ENCODE data around the gene ARF1.

Gene ARF1

DNA sequence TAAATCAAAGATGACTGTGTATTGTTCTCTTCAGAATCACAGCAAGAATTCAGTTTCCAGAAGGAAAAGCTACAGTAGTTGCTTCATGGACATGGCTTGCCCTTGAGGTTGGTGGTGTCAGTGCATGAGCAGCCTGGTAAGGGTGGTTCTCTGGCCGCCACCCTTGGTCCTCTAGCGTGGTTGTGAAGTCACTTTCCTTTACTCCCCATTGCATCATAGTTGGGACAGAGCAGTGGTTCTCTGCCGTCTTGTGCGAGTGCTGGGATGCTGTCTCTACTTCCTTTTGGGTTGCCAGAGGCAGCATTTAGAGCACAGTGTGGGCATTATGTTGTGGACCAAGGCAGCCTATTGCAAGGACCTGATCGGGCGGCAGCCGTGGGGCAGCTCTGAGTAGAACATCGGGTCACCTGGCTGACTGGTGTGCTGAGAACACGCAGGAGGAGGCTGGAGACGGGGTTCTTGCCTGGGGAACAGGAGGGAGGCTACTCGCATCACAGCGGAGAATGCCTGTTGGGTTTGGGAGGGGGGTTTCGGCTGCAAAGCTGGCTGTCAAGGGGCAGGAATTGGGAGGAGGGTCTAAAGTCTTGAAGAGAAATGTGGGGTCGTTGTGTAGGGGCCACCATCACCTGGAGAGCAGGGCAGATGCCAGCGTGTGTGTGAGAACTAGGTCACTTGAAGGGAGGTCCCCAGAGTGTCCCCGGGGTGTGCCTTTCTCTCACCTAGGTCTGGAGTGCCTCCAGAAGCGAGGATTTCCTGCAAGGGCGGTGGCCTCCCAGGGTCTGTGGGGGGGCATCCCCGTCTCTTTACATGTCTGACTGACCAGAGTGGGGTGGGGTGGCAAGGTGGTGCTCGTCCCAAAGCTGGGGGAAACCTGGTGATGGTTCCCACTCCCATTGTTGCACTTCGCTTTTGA lies 6.3 kb downstream of the ARF1 start:
- no peak for DNase-seq

DNA sequence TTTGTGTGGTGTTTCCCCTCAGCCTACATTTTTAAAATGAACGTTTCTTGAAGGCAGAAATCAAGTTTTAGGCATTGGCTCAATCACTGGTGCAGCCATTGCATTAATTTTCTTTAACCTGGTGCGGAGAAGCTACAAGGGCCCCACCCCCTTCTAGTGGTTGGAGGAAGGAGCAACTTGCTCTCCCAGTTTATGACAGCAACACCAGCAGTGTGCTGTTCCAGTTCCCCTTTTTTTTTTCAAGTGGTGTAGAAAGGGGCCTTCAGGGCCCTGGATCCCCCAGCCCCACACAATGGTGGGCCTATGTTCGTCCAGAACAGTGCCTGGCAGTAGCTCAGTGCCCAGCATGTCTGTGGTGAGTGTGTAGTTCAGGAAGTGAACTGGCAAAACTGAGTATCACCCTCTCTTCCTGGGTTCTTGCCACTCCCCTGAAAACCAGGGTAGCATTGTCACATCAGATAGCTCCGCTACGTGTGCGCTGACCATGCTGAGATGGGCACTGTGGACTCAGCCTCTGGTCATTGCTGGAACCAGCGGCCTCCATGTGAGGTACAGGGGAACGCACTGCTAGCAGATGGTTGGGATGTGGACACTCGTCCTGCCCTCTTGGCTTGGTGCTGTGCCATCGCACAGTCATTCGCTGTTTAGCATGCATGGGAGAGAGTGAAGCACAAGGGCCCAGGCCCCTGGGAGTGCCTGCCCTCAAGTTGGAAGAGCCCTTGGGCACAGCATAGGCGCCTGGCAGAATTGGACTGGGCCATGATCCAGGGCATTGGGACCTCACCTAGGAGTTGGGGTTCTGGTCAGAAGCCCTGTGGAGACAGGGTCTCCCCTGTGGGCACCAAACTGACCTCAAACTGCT lies 7.2 kb downstream of the ARF1 start:
- no peak for DNase-seq

DNA sequence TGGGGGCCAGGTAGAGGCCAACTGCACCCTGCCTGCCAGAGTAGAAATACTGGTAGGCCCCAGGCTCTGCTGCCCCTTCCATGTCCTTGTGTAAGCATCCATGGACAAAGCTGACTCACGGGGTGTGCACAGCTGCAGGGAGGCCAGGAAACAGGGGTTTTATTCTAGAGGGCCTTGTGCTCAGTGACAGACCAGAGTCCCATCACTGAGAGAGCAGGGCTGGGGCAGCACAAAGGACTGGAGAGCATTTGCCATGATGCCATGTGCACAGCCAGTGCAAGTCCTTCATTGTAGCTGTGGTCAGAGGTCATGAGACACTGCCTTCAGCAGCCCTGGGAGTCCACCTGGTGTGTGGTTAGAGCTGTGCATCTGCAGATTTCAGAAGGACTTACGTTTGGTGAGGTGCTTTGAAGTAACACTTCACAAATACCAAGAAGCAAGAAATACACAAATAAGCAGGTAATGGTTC lies 8.1 kb downstream of the ARF1 start:
- no peak for DNase-seq

DNA sequence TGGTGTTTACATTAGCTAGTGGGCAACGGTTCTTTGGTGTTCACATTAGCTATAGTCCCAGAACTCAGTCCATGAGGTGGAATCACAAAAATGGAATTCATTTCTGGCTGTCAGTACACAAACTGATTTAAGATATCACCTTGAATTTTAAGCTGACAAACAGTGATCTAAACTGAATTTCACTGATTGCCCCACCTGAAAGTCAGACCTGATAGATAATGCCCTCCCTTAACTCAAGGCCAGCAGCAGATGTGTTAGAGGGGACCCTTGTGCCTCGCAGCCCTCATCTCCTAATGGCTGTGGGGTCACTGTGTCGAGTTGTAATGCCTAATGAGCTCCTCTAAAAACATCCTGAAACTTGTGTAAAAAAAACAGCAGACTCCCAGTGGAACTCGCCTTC lies 8.6 kb downstream of the ARF1 start:
- no peak for DNase-seq

DNA sequence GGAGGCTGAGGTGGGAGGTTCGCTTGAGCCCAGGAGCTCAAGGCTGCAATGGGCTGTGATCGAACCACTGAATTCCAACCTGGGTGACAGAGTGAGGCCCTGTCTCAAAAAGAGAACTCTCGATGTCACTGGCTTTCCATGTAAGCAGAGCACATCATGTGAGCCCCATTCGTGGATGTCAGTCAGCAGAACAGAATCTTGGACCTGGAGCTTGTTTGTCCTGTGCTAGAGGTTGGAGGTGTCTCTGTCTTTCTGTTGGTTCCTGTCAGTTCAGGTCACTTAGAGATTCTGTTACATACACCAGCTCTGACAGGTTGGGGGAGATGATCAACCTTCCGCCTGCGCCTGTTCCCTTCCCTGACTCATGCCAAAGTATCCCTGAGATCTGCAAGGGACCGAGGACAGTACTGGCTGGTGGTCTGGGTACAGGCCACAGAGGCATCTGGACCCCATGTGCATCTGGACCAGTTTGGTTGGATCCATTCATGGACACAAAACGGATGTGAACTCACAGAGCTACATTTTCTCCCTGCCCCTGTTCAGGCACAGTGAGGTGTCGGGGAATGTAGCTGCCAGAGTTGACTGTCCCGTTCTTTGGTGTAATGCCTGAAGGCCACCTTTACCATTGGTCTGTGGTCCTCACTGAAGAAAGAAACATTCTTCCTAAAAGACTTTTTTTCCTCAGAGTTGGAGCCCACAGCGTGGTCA lies 10.0 kb downstream of the ARF1 start:
- DNase-seq, result no peak

DNA sequence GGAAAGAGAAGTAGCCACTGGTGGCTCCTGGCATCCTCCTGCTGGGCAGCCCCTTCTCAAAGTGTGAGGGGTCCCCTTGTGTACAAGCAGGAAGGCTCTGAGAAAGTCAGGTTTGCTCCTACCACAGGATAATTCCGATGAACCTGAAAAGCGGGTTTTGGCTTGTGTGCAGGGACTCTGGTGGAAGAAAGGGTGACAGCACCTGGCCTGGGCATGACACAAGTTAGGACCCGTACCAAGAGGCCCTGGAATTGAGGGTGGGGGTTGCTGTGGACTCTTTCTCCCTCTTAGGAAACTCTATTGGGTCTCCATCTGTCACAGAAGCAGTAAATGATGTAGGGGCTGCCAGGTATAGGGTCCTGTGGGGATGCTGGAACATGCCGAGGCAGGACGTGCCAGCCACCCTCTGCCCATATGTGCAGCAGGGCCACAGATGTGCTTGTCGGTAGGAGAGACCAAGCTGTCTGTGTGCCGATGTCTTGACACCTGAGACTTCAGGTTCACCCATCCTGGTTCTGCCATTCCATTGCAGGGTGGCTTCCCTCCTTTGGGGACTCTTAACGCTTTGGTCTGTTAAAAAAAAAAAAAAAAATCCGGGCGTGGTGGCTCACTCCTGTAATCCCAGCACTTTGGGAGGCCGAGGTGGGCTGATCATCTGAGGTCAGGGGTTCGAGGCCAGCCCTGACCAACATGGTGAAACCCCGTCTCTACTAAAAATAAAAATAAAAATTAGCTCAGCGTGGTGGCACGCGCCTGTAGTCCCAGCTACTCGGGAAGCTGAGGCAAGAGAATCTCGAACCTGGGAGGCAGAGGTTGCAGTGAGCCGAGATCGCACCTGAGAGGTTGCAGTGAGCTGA lies 10.8 kb downstream of the ARF1 start:
- no peak for DNase-seq

DNA sequence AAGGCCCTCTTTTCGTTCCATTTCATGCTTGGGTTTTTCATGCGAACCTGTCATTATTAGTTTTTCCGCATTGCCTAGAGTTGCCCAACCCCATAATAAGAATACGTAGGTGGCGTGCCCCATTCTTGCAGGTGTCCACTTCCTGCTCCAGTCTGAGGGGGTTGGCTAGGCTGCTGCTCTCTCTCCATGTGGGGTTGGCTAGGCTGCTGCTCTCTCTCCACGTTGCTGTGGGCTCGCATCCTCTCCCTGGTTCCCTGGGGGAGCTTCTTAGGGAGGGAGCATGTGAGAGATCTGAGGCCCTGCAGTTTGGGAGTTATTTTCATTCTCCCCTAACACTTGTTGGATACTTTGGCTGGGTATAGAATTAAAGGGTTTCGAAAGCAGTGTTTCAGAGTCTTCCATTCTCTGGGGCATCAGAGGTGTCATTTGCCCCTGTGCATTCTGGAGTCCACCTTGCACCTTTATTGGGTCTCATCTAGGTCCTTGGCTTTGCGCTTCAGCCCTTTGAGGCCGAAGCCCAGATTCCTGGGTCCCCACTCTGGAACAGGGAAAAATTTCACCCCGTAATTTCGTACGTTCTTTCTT lies 12.0 kb downstream of the ARF1 start:
- no peak for DNase-seq

DNA sequence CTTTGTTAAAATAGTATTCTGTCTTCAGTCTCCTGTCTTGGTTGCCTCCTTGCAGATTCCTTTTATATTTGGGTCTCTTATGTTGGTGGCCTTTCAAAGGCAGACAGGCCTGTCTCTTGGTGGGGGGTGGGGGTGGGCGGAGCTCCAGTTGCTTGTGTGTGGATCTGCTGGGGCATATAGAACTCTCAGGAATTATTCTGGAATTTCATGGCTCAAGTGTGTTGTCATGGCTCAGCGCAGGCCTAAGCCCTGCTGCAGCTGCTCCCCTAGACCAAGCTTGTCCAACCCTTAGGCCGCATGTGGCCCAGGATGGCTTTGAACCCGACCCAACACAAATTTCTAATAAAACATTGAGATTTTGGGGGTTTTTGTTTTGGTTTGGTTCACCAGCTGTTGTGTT lies 12.7 kb downstream of the ARF1 start:
- no peak for DNase-seq

DNA sequence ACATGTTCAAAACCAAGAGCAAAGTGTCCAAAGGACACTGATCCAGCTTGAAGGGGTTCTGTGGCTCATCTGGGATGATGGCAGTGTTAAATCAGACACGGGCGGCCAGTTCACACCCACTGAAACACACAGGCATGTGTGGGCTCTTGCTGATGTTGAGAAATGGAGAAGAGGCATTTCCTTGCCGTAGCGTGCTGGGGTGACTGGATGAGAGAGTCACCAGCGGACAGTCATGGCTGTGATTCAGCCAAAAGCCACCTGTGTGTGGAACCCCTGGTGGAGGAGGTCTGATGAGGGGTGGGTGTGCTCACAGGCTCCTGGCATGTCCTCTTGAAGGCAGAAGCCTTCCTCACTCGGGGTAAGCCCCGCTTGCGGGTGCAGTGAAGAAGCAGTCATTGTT lies 13.4 kb downstream of the ARF1 start:
- no peak for DNase-seq

DNA sequence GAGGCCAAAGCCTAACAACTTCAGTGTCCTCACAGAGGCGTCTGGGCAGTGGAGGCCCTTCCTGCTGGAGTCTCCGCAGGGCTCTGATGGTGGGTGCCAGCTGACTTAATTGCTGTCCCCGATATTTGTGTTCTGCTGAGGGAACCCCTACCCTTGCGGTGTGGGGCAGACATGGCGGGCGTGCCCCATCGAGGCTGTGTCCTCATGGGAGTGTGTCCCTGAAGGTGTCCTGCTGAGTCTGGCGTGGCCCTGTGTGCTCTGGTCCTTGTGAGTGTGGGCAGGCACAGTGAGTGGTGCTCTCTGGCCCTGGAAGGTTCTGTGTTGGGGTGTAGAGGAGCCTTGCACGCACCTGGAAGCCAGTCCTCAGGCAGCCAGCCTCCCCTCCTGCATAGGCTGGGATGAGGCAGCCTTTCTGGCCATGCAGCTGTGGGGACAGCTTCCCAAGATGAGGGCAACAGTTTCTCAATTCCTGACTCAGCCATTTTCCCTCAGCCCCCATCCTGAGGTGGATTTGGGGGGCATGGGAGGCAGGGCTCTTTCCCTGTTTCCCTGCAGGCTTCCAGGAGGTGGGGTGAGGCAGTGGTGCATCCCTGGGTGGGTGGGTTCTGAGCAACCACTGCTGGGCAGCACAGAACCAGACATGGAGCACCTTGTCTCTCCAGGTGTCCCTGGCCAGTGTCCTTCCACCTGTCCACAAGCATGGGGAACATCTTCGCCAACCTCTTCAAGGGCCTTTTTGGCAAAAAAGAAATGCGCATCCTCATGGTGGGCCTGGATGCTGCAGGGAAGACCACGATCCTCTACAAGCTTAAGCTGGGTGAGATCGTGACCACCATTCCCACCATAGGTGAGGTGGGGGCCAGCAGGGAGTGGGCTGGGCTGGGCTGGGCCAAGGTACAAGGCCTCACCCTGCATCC lies 14.2 kb downstream of the ARF1 start:
- DNase-seq, result no peak

DNA sequence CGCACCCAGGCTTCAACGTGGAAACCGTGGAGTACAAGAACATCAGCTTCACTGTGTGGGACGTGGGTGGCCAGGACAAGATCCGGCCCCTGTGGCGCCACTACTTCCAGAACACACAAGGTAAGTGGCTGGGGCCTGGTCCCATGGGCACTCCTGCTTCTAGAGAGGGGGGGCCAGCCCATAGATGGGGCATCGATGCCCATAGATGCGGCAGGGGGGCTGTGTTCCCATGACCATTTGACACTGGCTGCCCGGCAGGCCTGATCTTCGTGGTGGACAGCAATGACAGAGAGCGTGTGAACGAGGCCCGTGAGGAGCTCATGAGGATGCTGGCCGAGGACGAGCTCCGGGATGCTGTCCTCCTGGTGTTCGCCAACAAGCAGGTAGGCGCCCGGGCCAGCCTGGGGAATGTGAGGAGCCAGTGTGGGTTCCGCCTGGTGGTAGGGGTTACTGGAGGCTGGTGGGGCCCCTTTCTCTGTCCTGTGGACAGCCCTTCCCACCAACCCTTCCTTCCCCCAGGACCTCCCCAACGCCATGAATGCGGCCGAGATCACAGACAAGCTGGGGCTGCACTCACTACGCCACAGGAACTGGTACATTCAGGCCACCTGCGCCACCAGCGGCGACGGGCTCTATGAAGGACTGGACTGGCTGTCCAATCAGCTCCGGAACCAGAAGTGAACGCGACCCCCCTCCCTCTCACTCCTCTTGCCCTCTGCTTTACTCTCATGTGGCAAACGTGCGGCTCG lies 15.0 kb downstream of the ARF1 start:
- DNase-seq, result no peak

DNA sequence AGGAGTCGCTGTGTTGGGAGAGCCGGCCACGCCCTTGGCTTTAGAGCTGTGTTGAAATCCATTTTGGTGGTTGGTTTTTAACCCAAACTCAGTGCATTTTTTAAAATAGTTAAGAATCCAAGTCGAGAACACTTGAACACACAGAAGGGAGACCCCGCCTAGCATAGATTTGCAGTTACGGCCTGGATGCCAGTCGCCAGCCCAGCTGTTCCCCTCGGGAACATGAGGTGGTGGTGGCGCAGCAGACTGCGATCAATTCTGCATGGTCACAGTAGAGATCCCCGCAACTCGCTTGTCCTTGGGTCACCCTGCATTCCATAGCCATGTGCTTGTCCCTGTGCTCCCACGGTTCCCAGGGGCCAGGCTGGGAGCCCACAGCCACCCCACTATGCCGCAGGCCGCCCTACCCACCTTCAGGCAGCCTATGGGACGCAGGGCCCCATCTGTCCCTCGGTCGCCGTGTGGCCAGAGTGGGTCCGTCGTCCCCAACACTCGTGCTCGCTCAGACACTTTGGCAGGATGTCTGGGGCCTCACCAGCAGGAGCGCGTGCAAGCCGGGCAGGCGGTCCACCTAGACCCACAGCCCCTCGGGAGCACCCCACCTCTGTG lies 15.9 kb downstream of the ARF1 start:
- DNase-seq, result no peak

DNA sequence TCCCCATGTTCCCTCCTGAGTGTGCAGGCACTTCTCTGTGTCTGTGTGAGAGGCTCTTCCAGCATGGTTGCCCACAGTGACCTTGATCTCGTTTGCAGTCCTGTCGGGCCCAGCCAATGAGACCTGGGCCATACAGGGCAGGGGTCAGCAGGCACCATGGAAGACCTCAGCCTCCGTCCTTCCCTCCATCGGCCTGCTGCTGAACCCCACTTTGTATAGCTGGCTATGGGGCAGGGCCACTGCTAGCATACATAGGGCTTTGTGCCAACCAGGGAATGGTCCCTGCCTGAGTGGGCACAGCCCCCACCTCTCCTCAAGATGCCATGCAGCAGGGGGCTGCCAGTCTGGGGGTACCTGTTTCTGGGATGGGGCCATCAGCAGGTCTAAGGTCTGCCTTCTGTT lies 16.8 kb downstream of the ARF1 start:
- DNase-seq, result no peak

DNA sequence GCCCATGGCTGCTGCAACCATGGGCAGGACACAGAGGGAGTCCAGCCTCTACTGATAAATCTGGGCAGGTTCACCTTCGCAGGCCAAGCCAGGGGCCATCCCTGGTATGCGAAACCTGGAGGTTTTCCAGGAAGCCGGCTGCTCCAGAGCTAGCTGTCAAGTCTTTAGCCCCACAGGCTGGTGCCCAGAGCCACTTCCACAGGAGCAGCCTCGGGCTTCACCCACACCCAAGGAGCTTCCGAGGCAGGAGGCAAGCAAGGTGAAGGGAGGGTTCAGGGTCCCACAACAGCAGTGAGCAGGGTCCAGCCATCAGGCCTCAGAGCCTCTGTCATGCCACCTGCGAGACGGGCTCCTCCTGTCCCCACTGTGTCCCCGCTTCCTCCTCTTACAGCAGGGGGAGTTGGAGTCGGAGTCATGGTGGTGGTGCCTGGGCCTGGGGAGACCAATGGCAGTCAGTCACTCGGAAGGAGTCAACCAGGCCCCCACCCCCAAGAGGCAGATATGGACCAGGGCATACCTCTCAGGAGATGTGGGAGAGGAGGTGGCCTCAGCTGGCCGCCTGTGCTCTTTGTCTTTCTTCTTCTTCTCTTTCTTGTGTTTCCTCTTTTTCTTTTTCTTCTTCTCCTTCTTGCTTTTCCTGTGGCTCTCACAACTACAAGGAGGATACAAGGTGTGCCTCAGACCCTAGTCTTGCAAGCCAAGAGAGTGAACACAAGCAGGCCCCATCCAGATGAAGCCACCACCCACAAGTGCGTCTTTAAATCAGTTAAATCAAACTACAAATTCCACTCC lies 18.5 kb downstream of the ARF1 start:
- DNase-seq, result no peak

DNA sequence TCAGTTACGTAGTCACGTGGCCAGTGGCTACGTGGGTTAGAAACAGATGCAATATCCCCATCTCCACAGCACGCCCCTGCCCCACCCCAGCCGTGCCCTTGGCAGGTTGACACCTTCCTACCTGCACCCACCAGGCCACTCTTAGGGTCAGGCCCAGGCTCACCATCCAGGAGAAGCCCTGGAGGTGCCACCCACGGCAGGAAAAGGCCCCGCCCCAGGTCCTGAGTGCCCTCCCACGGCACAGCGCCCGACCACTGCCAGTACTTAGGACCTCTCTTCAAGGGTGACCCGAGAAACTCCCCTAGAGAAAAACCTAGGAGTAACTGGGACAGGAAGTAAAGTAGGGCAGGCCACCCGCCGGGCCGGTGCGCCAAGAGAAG lies 19.1 kb downstream of the ARF1 start:
- DNase-seq, result no peak

DNA sequence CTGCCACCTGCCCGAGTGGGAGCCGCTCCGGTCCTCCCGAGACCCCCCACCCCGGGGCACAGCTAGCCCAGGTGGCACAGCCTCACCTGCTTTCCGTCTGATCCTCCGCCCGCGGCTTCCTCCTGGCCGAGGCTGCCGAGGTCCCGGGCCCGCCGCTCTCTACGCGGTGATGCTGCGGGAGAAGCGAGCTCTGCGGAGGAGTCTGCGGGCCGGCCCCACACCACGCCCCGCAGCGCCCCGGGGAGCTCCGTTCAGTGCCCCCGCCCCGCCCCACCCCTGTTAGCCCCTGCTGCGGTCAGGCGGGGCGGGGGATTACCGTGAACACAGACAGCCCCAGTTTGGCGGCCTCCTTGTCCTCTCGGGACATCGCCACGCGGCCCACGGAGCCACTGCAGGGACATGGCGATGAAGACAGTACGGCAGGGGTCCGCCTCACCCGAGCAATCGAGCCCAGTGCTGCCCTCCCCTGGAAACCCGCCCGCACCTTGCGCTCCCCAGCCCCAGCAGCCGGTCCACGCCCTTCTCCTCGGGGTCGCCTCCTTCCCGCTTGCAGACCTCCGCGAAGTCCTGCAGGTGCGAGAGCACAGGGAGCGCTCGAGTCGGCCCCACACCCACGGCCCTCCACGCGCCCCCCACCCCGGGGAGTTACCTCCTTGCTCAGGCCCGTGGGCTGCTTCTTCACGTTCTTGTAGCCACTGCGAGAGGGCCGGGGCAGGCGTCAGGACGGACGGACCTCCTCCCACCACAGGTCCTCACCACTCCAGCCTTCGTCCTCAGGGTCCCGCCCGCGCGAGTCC lies 19.7 kb downstream of the ARF1 start:
- DNase-seq, result peak; percentile 61

DNA sequence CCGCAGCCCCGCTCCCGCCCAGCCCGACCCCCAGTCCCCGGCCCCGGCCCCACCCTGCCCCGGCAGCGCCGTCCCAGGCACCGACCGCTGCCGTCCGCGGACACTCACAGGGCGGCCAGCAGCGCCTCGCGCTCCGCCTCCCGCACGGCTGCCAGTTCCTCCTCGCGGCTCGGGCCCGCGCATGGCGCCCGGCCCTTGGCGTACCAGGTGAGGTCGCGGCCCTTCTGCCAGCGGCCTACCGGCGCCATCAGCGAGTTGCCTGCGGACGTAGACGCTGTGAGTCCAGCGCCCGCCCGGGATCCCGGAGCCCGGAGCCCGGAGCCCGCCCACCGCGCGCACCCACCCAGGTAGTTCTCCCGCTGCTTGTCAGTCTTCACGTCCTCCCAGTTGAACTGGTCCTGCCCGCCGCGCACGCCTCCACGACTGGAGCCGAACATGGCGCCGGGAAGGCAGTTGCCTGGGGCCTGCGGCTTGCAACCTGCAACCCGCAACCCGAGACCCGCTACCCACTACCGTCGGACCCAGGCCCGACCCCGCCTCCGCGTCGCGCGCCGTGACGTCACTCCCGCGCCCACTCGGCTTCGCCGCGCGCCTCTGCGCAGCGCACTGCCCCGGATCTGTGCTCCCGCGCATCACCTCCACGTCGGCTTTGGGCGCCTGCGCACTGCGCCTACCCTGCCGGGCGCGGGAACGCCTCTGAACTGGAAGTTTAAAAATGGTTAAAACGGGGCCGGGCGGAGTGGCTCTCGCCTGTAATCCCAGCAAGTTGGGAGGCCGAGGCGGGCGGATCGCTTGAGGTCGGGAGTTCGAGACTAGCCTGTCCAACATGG lies 20.5 kb downstream of the ARF1 start, which contains the start of gene C1orf35:
TSS of gene C1orf35 (minus strand) at position 535 of the 830 bp plus-strand sequence. CDS start at position 437, 98 bp downstream.
- peak; percentile 96 for DNase-seq
